GM18502 (cell line): ENCODE data around the gene HBS1L.

Experiments used
- ATAC-seq: cut with Tn5 transposase; IDR thresholded peaks from one replicate; pipeline ENCODE4 v1.9.1; 2021; ENCODE audit warnings: mild to moderate bottlenecking; ENCODE audit not compliant: unreplicated experiment, poor library complexity

Gene HBS1L

GRCh38 chr6:135054569-135055498, at the start of gene HBS1L:
Gene HBS1L, minus strand, starts transcription at chr6:135054822. Its CDS starts 131 bp downstream, at chr6:135054691.
- ATAC-seq: peak; percentile 97

- ATAC-seq: no peak
These were observed 49.6 kb upstream of the HBS1L start for GRCh38 chr6:135104199-135104598.

GRCh38 chr6:135102191-135102590, 47.6 kb upstream of the HBS1L start:
- no peak for ATAC-seq

- ATAC-seq: no peak
These were observed 42.5 kb upstream of the HBS1L start for GRCh38 chr6:135097172-135097571.

GRCh38 chr6:135096403-135097130, 41.9 kb upstream of the HBS1L start:
- no peak for ATAC-seq

GRCh38 chr6:135095716-135096115, 41.1 kb upstream of the HBS1L start:
- ATAC-seq: no peak

GRCh38 chr6:135094403-135094821, 39.8 kb upstream of the HBS1L start:
- peak; percentile 68 for ATAC-seq

- ATAC-seq: no peak
These were observed 39.0 kb upstream of the HBS1L start for GRCh38 chr6:135093578-135093977.

- ATAC-seq: no peak
These were observed 38.1 kb upstream of the HBS1L start for GRCh38 chr6:135092724-135093123.

GRCh38 chr6:135090819-135091218, 36.2 kb upstream of the HBS1L start:
- no peak for ATAC-seq

GRCh38 chr6:135089901-135090300, 35.3 kb upstream of the HBS1L start:
- ATAC-seq: no peak

GRCh38 chr6:135088818-135089809, 34.5 kb upstream of the HBS1L start:
- peak; percentile 80 for ATAC-seq

- ATAC-seq: no peak
These were observed 33.7 kb upstream of the HBS1L start for GRCh38 chr6:135088281-135088680.

- ATAC-seq: peak; percentile 41
These were observed 33.2 kb upstream of the HBS1L start for GRCh38 chr6:135087803-135088202.

GRCh38 chr6:135087403-135087802, 32.8 kb upstream of the HBS1L start:
- ATAC-seq: peak; percentile 12

- no peak for ATAC-seq
These were observed 31.8 kb upstream of the HBS1L start for GRCh38 chr6:135086414-135086764.

GRCh38 chr6:135085700-135086413, 31.2 kb upstream of the HBS1L start:
- peak; percentile 34 for ATAC-seq

GRCh38 chr6:135084916-135085269, 30.3 kb upstream of the HBS1L start:
- ATAC-seq: no peak

- ATAC-seq: no peak
These were observed 29.6 kb upstream of the HBS1L start for GRCh38 chr6:135084001-135084915.
